Upper lobe of right lung (tissue), 1 donor: ENCODE measurements around the gene DVL2. TPM values are rescaled to one million over a fixed set of nuclear protein-coding genes. Genes with fewer than 3 reads are reported as not detected.
A peak's percentile ranks its signal among the peaks of the same experiment; 100 is the strongest.

ENCODE experiments used
- ATAC-seq: fragments of 200-7000 bp; cut with Tn5 transposase; one replicate; pipeline ENCODE4 v1.9.1; 2020; ENCODE audit warnings: mild to moderate bottlenecking, moderate library complexity
- DNase-seq: peaks from one replicate; pipeline ENCODE4 v3.0.0-alpha.2; 2020
- H3K27ac ChIP-seq: fragments of 200-600 bp; one replicate; pipeline ENCODE4 v1.8.0; 2022
- H3K27me3 ChIP-seq: fragments of 200-600 bp; one replicate; pipeline ENCODE4 v1.8.0; 2022; ENCODE audit warnings: mild to moderate bottlenecking
- H3K36me3 ChIP-seq: fragments of 200-600 bp; one replicate; pipeline ENCODE4 v1.8.0; 2022
- H3K4me1 ChIP-seq: fragments of 200-600 bp; one replicate; pipeline ENCODE4 v1.8.0; 2022
- H3K4me3 ChIP-seq: fragments of 200-600 bp; one replicate; pipeline ENCODE4 v1.8.0; 2022; ENCODE audit warnings: mild to moderate bottlenecking
- H3K9me3 ChIP-seq: fragments of 200-600 bp; one replicate; pipeline ENCODE4 v1.8.0; 2022
- intact Hi-C: fragments of 100-400 bp; cut with DNase I; formaldehyde crosslinking; loops from one replicate; pipeline ENCODE4 v1.11.0; 2022
- total RNA-seq: library from RNA; stranded (reverse); fragmentation: NEBNext Ultra II Directional; extraction: Animal tissue kit (Norgen Biotek cat#: 25700); gene quantifications from one replicate; pipeline ENCODE4 v1.2.1, GENCODE V29; 2021
- TF ChIP-seq, protein P1 (sequence below): fragments of 200-600 bp; IDR thresholded peaks from one replicate; pipeline ENCODE4 v1.8.0; 2022; ENCODE audit warnings: antibody characterized with exemption
- donor health status: DM: no; HTN: yes; CAD: no; lungs with severe emphysema.

DVL2 gene
- total RNA-seq, 1 donor from 2014 or later: 41.0 TPM

DNA sequence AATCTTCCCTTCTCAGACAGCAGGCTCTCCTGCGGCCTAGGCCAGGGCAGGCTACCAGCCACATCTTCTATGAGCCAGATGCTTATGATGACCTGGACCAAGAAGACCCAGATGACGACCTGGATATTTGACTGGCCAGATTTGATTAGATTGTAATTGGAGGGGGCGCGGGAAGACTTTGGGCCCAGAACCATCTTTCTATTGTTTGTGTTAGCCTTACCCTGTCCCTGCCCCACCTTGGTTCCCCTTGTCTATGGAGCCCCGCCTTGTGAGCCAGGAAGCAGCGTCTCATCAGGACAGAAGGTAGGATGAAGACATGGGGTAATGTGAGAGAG lies 25.2 kb upstream of the DVL2 start:
- Histone ChIP-seq H3K9me3 (no peaks in the 10 kb centered on the region), H3K27me3 (peaks cover 4% of the 10 kb centered on the region), H3K36me3 (peaks cover 44% of the 10 kb centered on the region), H3K4me3 (no peak overlapping the region), H3K4me1 (peaks cover 25% of the 10 kb centered on the region), H3K27ac (no peak overlapping the region)
- DNase-seq (no peak), ATAC-seq (no peak)
- intact Hi-C loops: no loop called here
- TF ChIP-seq, protein P1, sequence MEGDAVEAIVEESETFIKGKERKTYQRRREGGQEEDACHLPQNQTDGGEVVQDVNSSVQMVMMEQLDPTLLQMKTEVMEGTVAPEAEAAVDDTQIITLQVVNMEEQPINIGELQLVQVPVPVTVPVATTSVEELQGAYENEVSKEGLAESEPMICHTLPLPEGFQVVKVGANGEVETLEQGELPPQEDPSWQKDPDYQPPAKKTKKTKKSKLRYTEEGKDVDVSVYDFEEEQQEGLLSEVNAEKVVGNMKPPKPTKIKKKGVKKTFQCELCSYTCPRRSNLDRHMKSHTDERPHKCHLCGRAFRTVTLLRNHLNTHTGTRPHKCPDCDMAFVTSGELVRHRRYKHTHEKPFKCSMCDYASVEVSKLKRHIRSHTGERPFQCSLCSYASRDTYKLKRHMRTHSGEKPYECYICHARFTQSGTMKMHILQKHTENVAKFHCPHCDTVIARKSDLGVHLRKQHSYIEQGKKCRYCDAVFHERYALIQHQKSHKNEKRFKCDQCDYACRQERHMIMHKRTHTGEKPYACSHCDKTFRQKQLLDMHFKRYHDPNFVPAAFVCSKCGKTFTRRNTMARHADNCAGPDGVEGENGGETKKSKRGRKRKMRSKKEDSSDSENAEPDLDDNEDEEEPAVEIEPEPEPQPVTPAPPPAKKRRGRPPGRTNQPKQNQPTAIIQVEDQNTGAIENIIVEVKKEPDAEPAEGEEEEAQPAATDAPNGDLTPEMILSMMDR: no peak

DNA sequence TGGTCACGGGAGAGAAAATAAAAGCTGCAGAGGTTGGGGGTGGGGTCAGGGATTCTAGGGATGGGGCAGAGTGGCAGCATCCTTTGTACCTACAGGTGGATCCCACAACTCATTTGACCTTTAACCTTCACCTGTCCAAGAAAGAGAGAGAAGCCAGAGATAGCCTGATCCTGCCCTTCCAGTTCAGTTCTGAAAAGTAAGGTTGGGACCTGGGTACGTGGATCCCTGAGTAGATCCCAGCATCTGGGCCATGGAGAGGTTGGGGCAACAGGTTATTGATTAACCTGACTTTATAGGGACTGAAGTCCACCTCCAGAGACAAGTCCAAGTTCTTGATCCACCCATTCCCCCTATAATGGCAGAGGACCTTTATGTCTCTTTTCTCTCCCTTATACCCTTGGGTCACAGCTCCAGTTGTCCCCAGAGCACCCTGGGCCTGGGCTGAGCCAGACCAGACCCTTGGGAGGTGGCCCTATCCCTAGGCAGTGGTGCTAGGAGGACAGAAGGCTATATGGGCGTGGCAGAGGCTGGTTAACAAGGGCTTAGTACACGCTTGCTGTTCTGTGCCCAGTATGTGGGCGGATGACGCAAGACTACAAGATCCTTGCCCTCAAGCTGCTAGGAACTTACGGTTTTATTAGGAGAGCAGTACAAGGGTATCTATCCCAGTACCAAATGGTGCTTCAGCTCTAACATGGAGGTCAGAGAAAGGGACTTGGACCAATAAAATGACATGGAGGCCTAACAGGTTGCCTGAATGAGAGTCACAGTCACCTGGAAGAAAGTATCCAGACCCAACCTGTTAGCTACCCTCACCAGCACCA lies 24.6 kb upstream of the DVL2 start:
- peaks cover 4% of the 10 kb centered on the region for H3K27me3 ChIP-seq
- TF ChIP-seq, protein P1: no peak
- intact Hi-C loops: no loop called here
- no peak overlapping the region for H3K27ac ChIP-seq
- peaks cover 50% of the 10 kb centered on the region for H3K36me3 ChIP-seq
- DNase-seq (peak; percentile 84), ATAC-seq (peak; percentile 57)
- no peak overlapping the region for H3K4me3 ChIP-seq
- H3K4me1 ChIP-seq: peaks cover 25% of the 10 kb centered on the region
- H3K9me3 ChIP-seq: no peaks in the 10 kb centered on the region

DNA sequence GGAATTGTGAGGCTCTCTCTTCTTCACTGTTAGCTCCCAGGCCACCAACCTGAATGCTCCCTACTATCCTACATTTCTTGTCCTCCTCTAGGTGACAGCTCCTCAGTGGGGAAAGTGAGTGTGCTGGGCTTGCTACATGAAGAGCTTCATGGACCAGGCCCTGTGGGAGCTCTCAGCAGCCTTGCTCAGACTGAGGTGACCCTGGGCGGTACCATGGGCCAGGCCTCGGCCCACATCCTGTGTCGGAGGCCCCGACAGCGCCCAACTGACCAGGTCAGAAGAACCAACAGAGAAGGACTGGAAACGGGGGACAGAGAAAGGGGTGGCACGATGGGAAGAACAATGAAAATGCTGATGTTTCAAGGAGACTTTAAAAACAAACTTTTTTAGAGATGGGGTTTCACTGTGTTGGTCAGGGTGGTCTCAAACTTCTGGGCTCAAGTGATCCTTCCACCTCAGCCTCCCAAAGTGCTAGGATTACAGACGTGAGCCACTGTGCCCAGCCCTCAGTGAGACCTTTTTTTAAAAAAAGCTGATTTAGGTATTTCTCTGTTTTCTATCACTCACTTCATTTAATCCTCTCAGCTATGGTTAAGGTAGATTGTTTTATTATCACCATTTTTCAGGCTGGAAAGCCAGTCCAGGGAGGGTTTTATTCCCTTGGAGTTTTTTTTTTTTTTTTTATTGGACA lies 22.6 kb upstream of the DVL2 start:
- Histone ChIP-seq H3K4me1 (peaks cover 24% of the 10 kb centered on the region), H3K9me3 (no peaks in the 10 kb centered on the region), H3K27ac (no peak overlapping the region), H3K27me3 (no peaks in the 10 kb centered on the region), H3K36me3 (peaks cover 50% of the 10 kb centered on the region), H3K4me3 (no peak overlapping the region)
- ATAC-seq: no peak
- TF ChIP-seq, protein P1: no peak
- intact Hi-C loops: no loop called here
- no peak for DNase-seq

DNA sequence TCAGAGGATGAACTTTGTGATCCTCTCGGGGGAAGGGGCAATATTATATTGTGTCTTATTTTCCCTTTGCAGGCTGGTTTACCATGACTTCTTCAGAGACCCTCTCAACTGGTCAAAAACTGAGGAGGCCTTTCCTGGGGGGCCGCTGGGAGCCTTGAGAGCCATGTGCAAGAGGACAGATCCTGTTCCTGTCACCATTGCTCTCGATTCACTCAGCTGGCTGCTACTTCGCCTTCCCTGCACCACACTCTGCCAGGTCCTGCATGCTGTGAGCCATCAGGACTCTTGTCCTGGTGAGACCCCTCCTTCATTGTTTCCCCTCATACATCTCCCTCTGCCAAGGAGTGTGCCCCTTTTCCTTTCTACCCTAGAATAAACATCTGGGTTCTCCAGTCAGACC lies 20.2 kb upstream of the DVL2 start:
- Histone ChIP-seq H3K36me3 (peaks cover 50% of the 10 kb centered on the region), H3K4me1 (peaks cover 26% of the 10 kb centered on the region), H3K27ac (no peak overlapping the region), H3K27me3 (no peaks in the 10 kb centered on the region), H3K4me3 (no peak overlapping the region), H3K9me3 (no peaks in the 10 kb centered on the region)
- ATAC-seq (no peak), DNase-seq (no peak)
- intact Hi-C loops: no loop called here
- TF ChIP-seq, protein P1: no peak

DNA sequence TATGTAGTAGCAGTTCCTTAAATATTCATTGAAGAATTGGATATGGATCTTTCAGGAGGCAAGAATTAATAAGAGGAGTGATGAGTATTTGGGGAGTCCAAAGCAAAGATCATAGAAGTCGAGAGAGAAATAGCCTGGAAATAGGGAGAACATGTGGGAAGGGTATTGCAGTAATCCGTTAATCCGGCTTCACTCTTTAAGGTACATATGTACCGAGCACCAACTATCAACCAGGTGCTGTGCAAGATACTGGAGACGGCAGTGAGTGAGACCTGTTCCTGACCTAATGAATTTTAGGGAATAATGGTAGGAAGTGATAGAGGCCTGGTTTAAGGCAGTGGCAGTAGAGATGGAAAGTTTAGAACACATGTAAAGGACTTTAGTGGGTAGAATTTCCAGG lies 18.8 kb upstream of the DVL2 start:
- Histone ChIP-seq H3K4me1 (peaks cover 32% of the 10 kb centered on the region), H3K36me3 (peaks cover 41% of the 10 kb centered on the region), H3K27me3 (no peaks in the 10 kb centered on the region), H3K9me3 (no peaks in the 10 kb centered on the region), H3K4me3 (peak overlapping the region; percentile 91), H3K27ac (peak overlapping the region; percentile 99)
- ATAC-seq (no peak), DNase-seq (no peak)
- TF ChIP-seq, protein P1: no peak
- intact Hi-C loops: no loop called here
